GM12872 (cell line): ENCODE results near the gene TBX5.

Experiments used
- CTCF ChIP-seq: IDR thresholded peaks from 3 replicates; pipeline ENCODE4 v1.5.1; 2011; ENCODE audit warnings: low read depth, mild to moderate bottlenecking, low read length, moderate library complexity; ENCODE audit not compliant: insufficient read depth

Gene TBX5

GRCh38 chr12:114403011-114403689, 2.8 kb downstream of the TBX5 start:
- no peak for TF ChIP-seq CTCF

- TF ChIP-seq CTCF: no peak
These were observed 3.7 kb downstream of the TBX5 start for GRCh38 chr12:114402084-114402717.

DNA sequence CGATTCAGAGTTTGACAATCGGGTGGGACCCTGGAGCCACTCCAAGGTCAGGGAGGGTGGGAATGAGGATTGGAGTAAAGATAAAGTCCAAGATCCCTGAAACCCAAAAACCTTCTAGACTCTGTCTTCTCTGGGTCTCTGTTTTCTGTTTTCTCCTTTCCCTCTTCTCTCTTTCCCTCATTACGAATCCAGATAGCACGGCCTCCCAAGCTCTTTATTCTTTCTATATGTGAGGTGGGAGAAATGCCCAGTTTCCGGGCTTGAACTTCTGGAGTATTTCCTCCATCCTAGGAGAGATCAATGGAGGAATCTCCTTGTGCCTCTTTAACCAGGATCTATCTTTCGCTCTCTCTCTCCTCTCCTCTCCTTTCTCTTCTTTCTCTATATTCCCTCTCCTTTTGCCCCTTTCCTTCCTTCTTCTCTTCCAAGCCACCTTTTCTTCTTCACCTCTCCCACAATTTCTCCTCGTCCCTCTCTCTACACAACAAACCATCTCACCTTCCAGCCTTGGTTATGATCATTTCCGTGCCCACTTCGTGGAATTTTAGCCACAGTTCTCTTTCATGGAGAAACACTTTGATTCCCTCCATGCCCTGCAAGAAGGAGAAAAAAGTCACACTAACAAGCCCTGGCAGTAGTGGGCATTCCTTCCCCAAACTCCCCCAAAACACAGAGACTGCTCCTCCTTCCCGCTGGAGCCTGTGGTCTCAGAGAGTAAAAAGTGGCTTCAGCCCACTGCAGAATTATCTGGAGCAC, 4.4 kb downstream of the TBX5 start:
- no peak for TF ChIP-seq CTCF

DNA sequence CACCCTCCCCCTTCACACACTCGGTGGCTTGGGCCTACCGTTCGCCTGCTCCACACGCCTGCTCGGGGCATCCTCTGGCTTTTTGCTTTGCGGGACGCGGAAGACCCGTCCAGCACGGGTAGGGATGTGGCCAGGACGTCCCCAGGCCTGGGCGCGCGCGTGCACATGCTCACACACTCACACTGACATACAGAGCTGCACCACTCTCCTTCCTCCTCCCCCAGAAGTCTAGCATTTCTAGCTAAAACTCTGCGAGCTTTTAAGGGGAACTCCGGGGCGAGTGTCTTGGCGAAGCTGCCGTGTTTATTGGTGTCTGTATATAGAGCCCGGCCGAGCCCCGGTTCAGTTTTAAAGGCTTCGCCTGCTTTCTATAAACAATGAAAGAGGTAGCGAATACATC, 5.0 kb downstream of the TBX5 start:
- TF ChIP-seq CTCF: no peak

- no peak for TF ChIP-seq CTCF
These were observed 5.6 kb downstream of the TBX5 start for GRCh38 chr12:114400361-114400811.

DNA sequence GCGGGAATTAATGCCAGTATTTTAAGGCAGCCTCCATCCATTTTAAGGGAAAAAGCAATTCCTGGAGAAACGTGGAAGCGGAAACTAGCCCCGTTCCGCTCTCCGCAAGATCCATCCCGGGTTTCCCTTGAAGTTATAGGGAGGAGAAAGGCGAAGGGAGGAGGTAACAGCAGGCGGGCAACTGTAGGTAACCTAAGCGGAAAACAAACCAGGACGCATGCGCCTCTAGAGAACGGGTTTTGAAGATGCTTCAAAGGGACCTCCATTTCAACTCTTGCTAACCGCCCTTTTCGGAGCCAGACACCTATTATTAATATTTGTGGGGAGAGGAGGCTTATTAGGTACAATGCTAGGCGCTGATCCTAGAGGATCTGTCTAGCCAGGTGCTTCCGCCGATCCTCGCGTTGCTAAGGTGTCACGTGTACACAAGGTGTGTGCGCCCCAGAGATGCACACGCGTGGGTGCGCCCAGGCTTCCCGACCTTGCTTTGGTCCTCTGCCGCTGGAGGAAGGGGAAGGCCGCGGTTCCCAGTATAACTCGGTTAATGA, 6.2 kb downstream of the TBX5 start:
- no peak for TF ChIP-seq CTCF
